Liver (tissue), 9 donors: Measurements from ENCODE around the gene LEAP2. TPM values are rescaled to one million over a fixed set of nuclear protein-coding genes. Genes with fewer than 3 reads are reported as not detected.

Experiments
- DNase-seq: peaks from one replicate; pipeline ENCODE4 v3.0.0-alpha.2; 2017; ENCODE audit warnings: low spot score
- H3K27ac ChIP-seq, 2 donors: one replicate each; pipeline ENCODE4 v1.7.0; 2013; ENCODE audit warnings: inconsistent platforms in 2 of 2, low read length in 2 of 2, control low read depth in 1 of 2, low read depth in 1 of 2, mild to moderate bottlenecking in 1 of 2
- H3K27me3 ChIP-seq, 4 donors: one replicate each; pipeline versions ENCODE4 v1.6.1 to v1.7.0; 2013; ENCODE audit warnings: low read length in 3 of 4, inconsistent platforms in 1 of 4, mild to moderate bottlenecking in 1 of 4, moderate library complexity in 1 of 4; ENCODE audit not compliant: control insufficient read depth in 4 of 4, insufficient read depth in 4 of 4
- H3K36me3 ChIP-seq, 4 donors: one replicate each; pipeline versions ENCODE4 v1.6.1 to v1.7.0; 2013; ENCODE audit warnings: low read length in 3 of 4, mild to moderate bottlenecking in 3 of 4, low read depth in 1 of 4, moderate library complexity in 1 of 4; ENCODE audit not compliant: control insufficient read depth in 4 of 4, insufficient read depth in 3 of 4
- H3K4me1 ChIP-seq, 4 donors: one replicate each; pipeline versions ENCODE4 v1.6.1 to v1.7.0; 2013; ENCODE audit warnings: low read length in 3 of 4, mild to moderate bottlenecking in 3 of 4, moderate library complexity in 1 of 4; ENCODE audit not compliant: control insufficient read depth in 4 of 4, insufficient read depth in 4 of 4
- H3K4me3 ChIP-seq, 3 donors: one replicate each; pipeline versions ENCODE4 v1.6.1 to v1.7.0; 2013; ENCODE audit warnings: low read length in 3 of 3, control low read depth in 1 of 3, low read depth in 1 of 3, mild to moderate bottlenecking in 1 of 3
- H3K9ac ChIP-seq, 2 donors: one replicate each; pipeline ENCODE4 v1.7.0; 2013; ENCODE audit warnings: low read length in 2 of 2, mild to moderate bottlenecking in 2 of 2, moderate library complexity in 2 of 2, control low read depth in 1 of 2, low read depth in 1 of 2
- H3K9me3 ChIP-seq, 4 donors: one replicate each; pipeline versions ENCODE4 v1.6.1 to v1.7.0; 2013; ENCODE audit warnings: low read length in 3 of 4; ENCODE audit not compliant: control insufficient read depth in 4 of 4
- CTCF ChIP-seq: fragments of 150-350 bp; IDR thresholded peaks from 2 replicates; pipeline ENCODE4 v1.5.1; 2017; ENCODE audit warnings: improper control_type of control experiment, low read depth, low read length; ENCODE audit not compliant: missing input control
- EGR1 ChIP-seq, 2 donors: IDR thresholded peaks; 2 replicates each; pipeline ENCODE4 v1.6.1; 2016 to 2018; ENCODE audit warnings: antibody characterized with exemption in 2 of 2, low read depth in 2 of 2
- FOXA1 ChIP-seq: IDR thresholded peaks from 2 replicates; pipeline ENCODE4 v1.6.1; 2016; ENCODE audit warnings: antibody characterized with exemption
- GABPA ChIP-seq, 2 donors: IDR thresholded peaks in 1 of 2; conservative IDR thresholded peaks in 1 of 2; 2 replicates each; pipeline ENCODE4 v1.6.1; 2016; ENCODE audit warnings: antibody characterized with exemption in 2 of 2, mild to moderate bottlenecking in 1 of 2, moderate library complexity in 1 of 2
- HNF4G ChIP-seq: IDR thresholded peaks from 2 replicates; pipeline ENCODE4 v1.6.1; 2016; ENCODE audit warnings: antibody characterized with exemption
- MAX ChIP-seq: IDR thresholded peaks from 2 replicates; pipeline ENCODE4 v1.6.1; 2016; ENCODE audit warnings: antibody characterized with exemption
- RAD21 ChIP-seq, 2 donors: IDR thresholded peaks; 2 replicates each; pipeline ENCODE4 v1.6.1; 2016; ENCODE audit warnings: antibody characterized with exemption in 2 of 2, mild to moderate bottlenecking in 2 of 2
- REST ChIP-seq: IDR thresholded peaks from 2 replicates; pipeline ENCODE4 v1.6.1; 2016; ENCODE audit warnings: antibody characterized with exemption, mild to moderate bottlenecking
- RXRA ChIP-seq, 2 donors: IDR thresholded peaks; 2 replicates each; pipeline ENCODE4 v1.6.1; 2017 to 2018; ENCODE audit warnings: antibody characterized with exemption in 2 of 2, mild to moderate bottlenecking in 1 of 2
- TAF1 ChIP-seq: conservative IDR thresholded peaks from 2 replicates; pipeline ENCODE4 v1.6.1; 2016; ENCODE audit warnings: antibody characterized with exemption, mild to moderate bottlenecking
- ZBTB33 ChIP-seq: IDR thresholded peaks from 2 replicates; pipeline ENCODE4 v1.6.1; 2016; ENCODE audit warnings: antibody characterized with exemption
- WGBS: extraction: QIAGEN DNeasy Blood & Tissue Kit; methylation state at CpG from one replicate; pipeline ENCODE4 v1.1.7; 2013; 5-methylcytosine and 5-hydroxymethylcytosine counted together
- polyA plus RNA-seq, 2 donors: library from polyadenylated mRNA; stranded (reverse) in 1 of 2; unstranded in 1 of 2; fragments of 200-250 nt in 1 of 2; fragments of >200 nt in 1 of 2; fragmentation: Nextera tagmentation in 1 of 2; extraction: Ambion mirVana in 1 of 2; gene quantifications; one replicate each; pipeline versions ENCODE4 v1.2.1 to v1.2.3, GENCODE V29; 2013 to 2015
- total RNA-seq, 2 donors: library from RNA; depleted of rRNA; stranded (reverse); fragments of >200 nt; gene quantifications; one replicate each; pipeline ENCODE4 v1.2.3, GENCODE V29; 2014
- donor health status: healthy.
- donor health status: healthy.
- donor health status: healthy.
- donor health status: healthy.
- donor health status: healthy.

The LEAP2 gene
- total and polyA plus RNA-seq, 4 donors, result 12.0 to 736 (median 62.4) TPM

- no peak overlapping the region for H3K9ac ChIP-seq
- H3K9me3 ChIP-seq, result no peaks in the 10 kb centered on the region
- H3K27ac ChIP-seq, result peak overlapping the region; percentile 2 to 34
- TF ChIP-seq HNF4G (no peak), FOXA1 (no peak), MAX (no peak), CTCF (no peak), REST (no peak), GABPA (IDR thresholded peaks at IDR 0.05 in 1 of 2, conservative IDR thresholded peaks at IDR 0.05 in 1 of 2) (no peak), TAF1 (no peak), ZBTB33 (no peak), EGR1 (IDR thresholded peaks at IDR 0.05; ENCODE audit: low read depth in 2 of 2) (no peak)
- peaks cover under 1 to 19% (median 6%) of the 10 kb centered on the region in 4 donors for H3K36me3 ChIP-seq
- H3K4me3 ChIP-seq, result no peak overlapping the region
- H3K4me1 ChIP-seq, result peaks cover 0 to 8% (median 4%) of the 10 kb centered on the region in 4 donors
- DNase-seq, result no peak
- WGBS, result 85% methylated on average over 2 of the region's 2 CpGs
- H3K27me3 ChIP-seq, result no peaks in the 10 kb centered on the region
These were observed 33.7 kb downstream of the LEAP2 start for GRCh38 chr5:132907161-132907560.

- Histone ChIP-seq H3K36me3 (peaks cover 5 to 18% (median 13%) of the 10 kb centered on the region in 4 donors), H3K9ac (no peak overlapping the region), H3K9me3 (no peaks in the 10 kb centered on the region), H3K27ac (no peak overlapping the region), H3K4me1 (peaks cover 0 to 8% (median 4%) of the 10 kb centered on the region in 4 donors), H3K27me3 (no peaks in the 10 kb centered on the region), H3K4me3 (no peak overlapping the region)
- TF ChIP-seq RAD21 (IDR thresholded peaks at IDR 0.05) (no peak), RXRA (IDR thresholded peaks at IDR 0.05) (no peak)
- 90% methylated on average over 1 of the region's 1 CpG for WGBS
- no peak for DNase-seq
These were observed 36.2 kb downstream of the LEAP2 start for GRCh38 chr5:132909702-132910101.
